Osteoblast (primary cell): ENCODE results near the gene OR7G3. TPM values are rescaled to one million over a fixed set of nuclear protein-coding genes. Genes with fewer than 3 reads are reported as not detected.

Experiments used
- DNase-seq: peaks from one replicate; pipeline ENCODE4 v3.0.0; 2011; ENCODE audit warnings: low spot score, mixed read lengths; ENCODE audit not compliant: insufficient read length; ENCODE audit errors: missing footprints
- H2AFZ ChIP-seq: 2 replicates; pipeline ENCODE4 v1.6.0; 2011; ENCODE audit warnings: mild to moderate bottlenecking, low read length
- H3K27ac ChIP-seq: 2 replicates; pipeline ENCODE4 v1.5.1; 2011; ENCODE audit warnings: mild to moderate bottlenecking, low read depth, low read length, moderate library complexity
- H3K27me3 ChIP-seq: 2 replicates; pipeline ENCODE4 v1.6.0; 2012; ENCODE audit warnings: mild to moderate bottlenecking, control low read depth, inconsistent platforms, low read length, moderate library complexity; ENCODE audit not compliant: insufficient read depth
- H3K36me3 ChIP-seq: 2 replicates; pipeline ENCODE4 v1.5.1; 2011; ENCODE audit warnings: mild to moderate bottlenecking, low read length, control low read depth, moderate library complexity; ENCODE audit not compliant: insufficient read depth
- H3K4me1 ChIP-seq: 2 replicates; pipeline ENCODE4 v1.5.1; 2011; ENCODE audit warnings: mild to moderate bottlenecking, low read length, control low read depth, moderate library complexity; ENCODE audit not compliant: insufficient read depth
- H3K4me2 ChIP-seq: 2 replicates; pipeline ENCODE4 v1.6.0; 2011; ENCODE audit warnings: mild to moderate bottlenecking, low read length; ENCODE audit not compliant: insufficient read depth
- H3K4me3 ChIP-seq: fragments of 200-600 bp; sonication (generic); 3 replicates; pipeline ENCODE4 v1.5.1; 2012; ENCODE audit warnings: mild to moderate bottlenecking, low read length, inconsistent platforms; ENCODE audit not compliant: insufficient read depth
- H3K79me2 ChIP-seq: 2 replicates; pipeline ENCODE4 v1.6.0; 2012; ENCODE audit warnings: mild to moderate bottlenecking, low read length, control low read depth, inconsistent platforms; ENCODE audit not compliant: insufficient read depth
- H3K9me3 ChIP-seq: 2 replicates; pipeline ENCODE4 v1.5.1; 2011; ENCODE audit warnings: low read depth, low read length, control low read depth
- H4K20me1 ChIP-seq: 2 replicates; pipeline ENCODE4 v1.6.0; 2012; ENCODE audit warnings: mild to moderate bottlenecking, low read length, control low read depth; ENCODE audit not compliant: insufficient read depth
- CTCF ChIP-seq: IDR thresholded peaks from 2 replicates; pipeline ENCODE4 v1.5.1; 2011; ENCODE audit warnings: mild to moderate bottlenecking, low read depth, low read length, moderate library complexity; ENCODE audit errors: extremely low read depth
- small RNA-seq: library from RNA; depleted of rRNA; stranded (forward); fragments of <200 nt; gene quantifications from one replicate; pipeline ENCODE3, GENCODE V24; 2012
- total RNA-seq: library from RNA; depleted of rRNA; stranded (reverse); fragments of >200 nt; gene quantifications from 2 replicates; pipeline ENCODE4 v1.2.3, GENCODE V29; 2012

OR7G3 gene
- total RNA-seq, 1 donor = not detected

- no peak for DNase-seq
- no peaks in the 10 kb centered on the region for H4K20me1 ChIP-seq
- no peaks in the 10 kb centered on the region for H3K79me2 ChIP-seq
- no peaks in the 10 kb centered on the region for H3K36me3 ChIP-seq
- H3K27me3 ChIP-seq = no peaks in the 10 kb centered on the region
- H3K9me3 ChIP-seq = no peaks in the 10 kb centered on the region
- H2AFZ ChIP-seq = no peak within 1 kb of the TSS
- no peak within 1 kb of the TSS for H3K27ac ChIP-seq
- no peaks in the 10 kb centered on the region for H3K4me1 ChIP-seq
- TF ChIP-seq CTCF = no peak
- H3K4me2 ChIP-seq = no peak within 1 kb of the TSS
- no peak within 1 kb of the TSS for H3K4me3 ChIP-seq
These were observed 40.0 kb downstream of the OR7G3 start, which contains the start of gene OR1M1 for GRCh38 chr19:9086761-9087160. TSS of gene OR1M1 (plus strand) at chr19:9087061. CDS start at chr19:9093245, 6,184 bp downstream.

- no peak overlapping the region for H3K4me2 ChIP-seq
- H3K4me3 ChIP-seq = no peak overlapping the region
- DNase-seq = no peak
- no peak overlapping the region for H3K27ac ChIP-seq
- no peaks in the 10 kb centered on the region for H4K20me1 ChIP-seq
- no peaks in the 10 kb centered on the region for H3K79me2 ChIP-seq
- H3K4me1 ChIP-seq = peaks cover 3% of the 10 kb centered on the region
- H2AFZ ChIP-seq = no peak overlapping the region
- no peaks in the 10 kb centered on the region for H3K36me3 ChIP-seq
- no peaks in the 10 kb centered on the region for H3K9me3 ChIP-seq
- no peaks in the 10 kb centered on the region for H3K27me3 ChIP-seq
- no peak for TF ChIP-seq CTCF
These were observed 48.1 kb downstream of the OR7G3 start for GRCh38 chr19:9078651-9079050.

GRCh38 chr19:9076901-9077300 lies 49.8 kb downstream of the OR7G3 start:
- Histone ChIP-seq H3K36me3 (no peaks in the 10 kb centered on the region), H3K4me1 (peaks cover 3% of the 10 kb centered on the region), H2AFZ (no peak overlapping the region), H3K79me2 (no peaks in the 10 kb centered on the region), H3K27ac (no peak overlapping the region), H3K27me3 (no peaks in the 10 kb centered on the region), H4K20me1 (no peaks in the 10 kb centered on the region), H3K4me2 (no peak overlapping the region), H3K9me3 (no peaks in the 10 kb centered on the region), H3K4me3 (no peak overlapping the region)
- no peak for DNase-seq
- no peak for TF ChIP-seq CTCF

Small RNA genes within 50 kb of the gene (small RNA-seq; reads per million reads assigned to genes)
- not detected for gene OR1M4P

Other genes starting within 250 kb of the OR7G3 start
- not detected in 2 replicates for gene MUC16, start 116.5 kb downstream of the OR7G3 start, total RNA-seq
- gene OR1M1, start 39.9 kb downstream of the OR7G3 start, total RNA-seq = not detected in 2 replicates
- gene OR7G2, start 19.5 kb downstream of the OR7G3 start, total RNA-seq = not detected in 2 replicates
- not detected in 2 replicates for gene OR7G1, start 11.2 kb downstream of the OR7G3 start, total RNA-seq
- gene ZNF317, start 13.4 kb upstream of the OR7G3 start, total RNA-seq = 20.3 and 20.9 TPM in 2 replicates
- not detected in 2 replicates for gene OR7D2, start 52.0 kb upstream of the OR7G3 start, total RNA-seq
- gene OR7D4, start 92.6 kb upstream of the OR7G3 start, total RNA-seq = not detected in 2 replicates
- gene OR7E24, start 124.0 kb upstream of the OR7G3 start, total RNA-seq = not detected in 2 replicates
- 17.1 and 19.2 TPM in 2 replicates for gene ZNF699, start 182.9 kb upstream of the OR7G3 start, total RNA-seq
- 13.8 and 15.2 TPM in 2 replicates for gene ZNF559, start 197.2 kb upstream of the OR7G3 start, total RNA-seq
- 0.72 and 1.8 TPM in 2 replicates for gene ZNF177, start 236.1 kb upstream of the OR7G3 start, total RNA-seq